Neuronal stem cell (in vitro differentiated cells): ENCODE data around the gene VSIG8.

Experiments
- DNase-seq: peaks from one replicate; pipeline ENCODE4 v3.0.0-alpha.2; 2013; ENCODE audit warnings: low spot score
- H2AFZ ChIP-seq: one replicate; pipeline ENCODE4 v1.6.1; 2013; ENCODE audit warnings: mild to moderate bottlenecking, low read length, inconsistent platforms
- H2AK5ac ChIP-seq: 2 replicates; pipeline ENCODE4 v1.6.1; 2013; ENCODE audit warnings: low read depth, mild to moderate bottlenecking, inconsistent platforms, low read length, moderate library complexity, mixed read lengths
- H2BK120ac ChIP-seq: 2 replicates; pipeline ENCODE4 v1.6.1; 2013; ENCODE audit warnings: low read depth, mild to moderate bottlenecking, inconsistent platforms, low read length, moderate library complexity, mixed read lengths
- H2BK12ac ChIP-seq: one replicate; pipeline ENCODE4 v1.6.1; 2013; ENCODE audit warnings: low read length, inconsistent platforms
- H2BK15ac ChIP-seq: 2 replicates; pipeline ENCODE4 v1.6.1; 2013; ENCODE audit warnings: mild to moderate bottlenecking, low read length, inconsistent platforms, mixed read lengths
- H2BK5ac ChIP-seq: one replicate; pipeline ENCODE4 v1.6.1; 2013; ENCODE audit warnings: inconsistent platforms, mild to moderate bottlenecking, low read length, moderate library complexity
- H3K14ac ChIP-seq: one replicate; pipeline ENCODE4 v1.6.1; 2013; ENCODE audit warnings: low read length, inconsistent platforms
- H3K18ac ChIP-seq: 2 replicates; pipeline ENCODE4 v1.6.1; 2013; ENCODE audit warnings: low read length, inconsistent platforms
- H3K23ac ChIP-seq: 2 replicates; pipeline ENCODE4 v1.6.1; 2013; ENCODE audit warnings: low read depth, mild to moderate bottlenecking, mixed read lengths, low read length, inconsistent platforms; ENCODE audit not compliant: poor library complexity
- H3K27ac ChIP-seq: replicated peaks from 3 replicates; pipeline ENCODE4 v1.5.1; 2013; ENCODE audit warnings: low read length, inconsistent platforms
- H3K27me3 ChIP-seq, 3 experiments: 2 replicates each; pipeline ENCODE4 v1.6.1; 2013; ENCODE audit warnings: low read length in 3 of 3, mild to moderate bottlenecking in 2 of 3, inconsistent platforms in 1 of 3, low read depth in 1 of 3, mixed read lengths in 1 of 3, moderate library complexity in 1 of 3; ENCODE audit not compliant: control insufficient read depth in 3 of 3, insufficient read depth in 3 of 3
- H3K36me3 ChIP-seq, 2 donors: replicated peaks in 1 of 2; 2 replicates each; pipeline ENCODE4 v1.6.1; 2013; ENCODE audit warnings: low read length in 2 of 2; ENCODE audit not compliant: control insufficient read depth in 2 of 2, insufficient read depth in 2 of 2
- H3K4ac ChIP-seq: 2 replicates; pipeline ENCODE4 v1.6.1; 2013; ENCODE audit warnings: inconsistent platforms, mild to moderate bottlenecking, low read length, moderate library complexity
- H3K4me1 ChIP-seq, 2 donors: 1 replicate in 1 of 2; 2 replicates in 1 of 2; pipeline ENCODE4 v1.6.1; 2013; ENCODE audit warnings: low read length in 2 of 2, low read depth in 1 of 2; ENCODE audit not compliant: control insufficient read depth in 2 of 2, insufficient read depth in 1 of 2
- H3K4me2 ChIP-seq: one replicate; pipeline ENCODE4 v1.6.1; 2013; ENCODE audit warnings: mild to moderate bottlenecking, low read length, inconsistent platforms; ENCODE audit not compliant: insufficient read depth, poor library complexity, severe bottlenecking
- H3K4me3 ChIP-seq, 2 donors: 2 replicates each; pipeline ENCODE4 v1.5.1; 2013; ENCODE audit warnings: low read length in 2 of 2, mild to moderate bottlenecking in 2 of 2, inconsistent platforms in 1 of 2, moderate library complexity in 1 of 2
- H3K79me1 ChIP-seq: one replicate; pipeline ENCODE4 v1.6.1; 2013; ENCODE audit warnings: low read depth, mild to moderate bottlenecking, inconsistent platforms, low read length, moderate library complexity
- H3K9ac ChIP-seq: one replicate; pipeline ENCODE4 v1.6.1; 2013; ENCODE audit warnings: mild to moderate bottlenecking, low read depth, low read length, inconsistent platforms; ENCODE audit not compliant: poor library complexity
- H3K9me3 ChIP-seq, 2 donors: replicated peaks in 1 of 2; 2 replicates each; pipeline versions ENCODE3 to v1.6.1; 2013; ENCODE audit warnings: low read length in 2 of 2, mild to moderate bottlenecking in 2 of 2, inconsistent platforms in 1 of 2, low read depth in 1 of 2, mixed read lengths in 1 of 2, moderate library complexity in 1 of 2; ENCODE audit not compliant: control insufficient read depth in 2 of 2, insufficient read depth in 1 of 2
- H4K8ac ChIP-seq: one replicate; pipeline ENCODE4 v1.6.1; 2013; ENCODE audit warnings: low read depth, mild to moderate bottlenecking, inconsistent platforms, low read length, moderate library complexity
- H4K91ac ChIP-seq: one replicate; pipeline ENCODE4 v1.6.1; 2013; ENCODE audit warnings: low read length, low read depth, mild to moderate bottlenecking, inconsistent platforms; ENCODE audit not compliant: poor library complexity
- WGBS, 2 donors: extraction: QIAGEN DNeasy Blood & Tissue Kit; methylation state at CpG; one replicate each; pipeline ENCODE4 v1.1.7; 2013; ENCODE audit warnings: missing lambda C conversion rate in 2 of 2, mixed read lengths in 1 of 2; ENCODE audit not compliant: insufficient read length in 2 of 2, insufficient replicate concordance in 1 of 2; ENCODE audit errors: extremely low coverage in 2 of 2; 5-methylcytosine and 5-hydroxymethylcytosine counted together

The VSIG8 gene

GRCh38 chr1:159884296-159884695, 21.8 kb upstream of the VSIG8 start:
- no CpG with 5 or more reads among the region's 8 CpGs for WGBS, 2 donors
- Histone ChIP-seq H2BK15ac (no peak overlapping the region), H3K23ac (no peak overlapping the region), H3K4ac (no peak overlapping the region), H3K14ac (no peak overlapping the region), H2BK120ac (no peak overlapping the region), H3K9me3 (no peaks in the 10 kb centered on the region), H3K79me1 (no peaks in the 10 kb centered on the region), H2AK5ac (no peak overlapping the region), H3K36me3 (no peaks in the 10 kb centered on the region), H3K4me1 (no peaks in the 10 kb centered on the region), H3K9ac (no peak overlapping the region), H2AFZ (no peak overlapping the region), H4K91ac (no peak overlapping the region), H2BK12ac (no peak overlapping the region), H3K27me3 (peaks cover 0 to 26% (median 0%) of the 10 kb centered on the region in 3 experiments), H3K4me2 (no peak overlapping the region), H2BK5ac (no peak overlapping the region), H3K27ac (no peak overlapping the region), H3K18ac (no peak overlapping the region), H3K4me3 (no peak overlapping the region), H4K8ac (no peak overlapping the region)
- DNase-seq = no peak

GRCh38 chr1:159883134-159883533, 20.7 kb upstream of the VSIG8 start:
- Histone ChIP-seq H3K9me3 (no peaks in the 10 kb centered on the region), H4K8ac (no peak overlapping the region), H2BK5ac (no peak overlapping the region), H3K36me3 (no peaks in the 10 kb centered on the region), H3K4me1 (no peaks in the 10 kb centered on the region), H2AFZ (no peak overlapping the region), H3K79me1 (no peaks in the 10 kb centered on the region), H2BK120ac (no peak overlapping the region), H3K9ac (no peak overlapping the region), H3K27ac (no peak overlapping the region), H3K27me3 (peaks cover 0 to 32% (median 0%) of the 10 kb centered on the region in 3 experiments), H2AK5ac (no peak overlapping the region), H2BK12ac (no peak overlapping the region), H3K23ac (no peak overlapping the region), H3K4ac (no peak overlapping the region), H4K91ac (no peak overlapping the region), H3K18ac (no peak overlapping the region), H3K14ac (no peak overlapping the region), H3K4me3 (no peak overlapping the region), H3K4me2 (no peak overlapping the region), H2BK15ac (no peak overlapping the region)
- no peak for DNase-seq
- no CpG with 5 or more reads among the region's 4 CpGs for WGBS, 2 donors

GRCh38 chr1:159882527-159882862, 20.0 kb upstream of the VSIG8 start:
- no peak overlapping the region for H2AK5ac ChIP-seq
- no CpG with 5 or more reads among the region's 2 CpGs for WGBS, 2 donors
- H2BK12ac ChIP-seq = no peak overlapping the region
- H3K27ac ChIP-seq = no peak overlapping the region
- H3K4ac ChIP-seq = no peak overlapping the region
- H3K9me3 ChIP-seq = no peaks in the 10 kb centered on the region
- no peaks in the 10 kb centered on the region for H3K36me3 ChIP-seq
- no peaks in the 10 kb centered on the region for H3K79me1 ChIP-seq
- H3K4me2 ChIP-seq = no peak overlapping the region
- H3K9ac ChIP-seq = no peak overlapping the region
- H3K14ac ChIP-seq = no peak overlapping the region
- peaks cover 0 to 32% (median 0%) of the 10 kb centered on the region in 3 experiments for H3K27me3 ChIP-seq
- no peak overlapping the region for H4K91ac ChIP-seq
- H3K23ac ChIP-seq = no peak overlapping the region
- no peak overlapping the region for H2BK15ac ChIP-seq
- H2AFZ ChIP-seq = no peak overlapping the region
- no peak overlapping the region for H2BK120ac ChIP-seq
- no peak overlapping the region for H2BK5ac ChIP-seq
- no peak overlapping the region for H3K4me3 ChIP-seq
- H4K8ac ChIP-seq = no peak overlapping the region
- no peaks in the 10 kb centered on the region for H3K4me1 ChIP-seq
- no peak overlapping the region for H3K18ac ChIP-seq
- no peak for DNase-seq

GRCh38 chr1:159881622-159882526, 19.4 kb upstream of the VSIG8 start:
- H3K9ac ChIP-seq = no peak overlapping the region
- no peak overlapping the region for H3K4me2 ChIP-seq
- no peaks in the 10 kb centered on the region for H3K4me1 ChIP-seq
- no peaks in the 10 kb centered on the region for H3K79me1 ChIP-seq
- no peak overlapping the region for H2BK12ac ChIP-seq
- no peak overlapping the region for H4K8ac ChIP-seq
- no peak overlapping the region for H2BK15ac ChIP-seq
- H3K14ac ChIP-seq = no peak overlapping the region
- no peak overlapping the region for H2BK5ac ChIP-seq
- H3K36me3 ChIP-seq = no peaks in the 10 kb centered on the region
- no peaks in the 10 kb centered on the region for H3K9me3 ChIP-seq
- H3K4ac ChIP-seq = no peak overlapping the region
- H2AFZ ChIP-seq = no peak overlapping the region
- H2AK5ac ChIP-seq = no peak overlapping the region
- no peak overlapping the region for H3K27ac ChIP-seq
- no peak overlapping the region for H4K91ac ChIP-seq
- WGBS, 2 donors = no CpG with 5 or more reads among the region's 6 CpGs
- H2BK120ac ChIP-seq = no peak overlapping the region
- H3K23ac ChIP-seq = no peak overlapping the region
- H3K27me3 ChIP-seq = peaks cover 0 to 35% (median 0%) of the 10 kb centered on the region in 3 experiments
- H3K18ac ChIP-seq = no peak overlapping the region
- no peak overlapping the region for H3K4me3 ChIP-seq
- DNase-seq = no peak
